Articular chondrocyte of knee joint (primary cell): Measurements from ENCODE around the gene ZNF311. TPM values are rescaled to one million over a fixed set of nuclear protein-coding genes. Genes with fewer than 3 reads are reported as not detected.

Experiments used
- small RNA-seq: library from RNA; depleted of rRNA; stranded (forward); fragments of <200 nt; gene quantifications from one replicate; pipeline ENCODE3, GENCODE V24; 2012
- total RNA-seq: library from RNA; depleted of rRNA; stranded (reverse); fragments of >200 nt; gene quantifications from 2 replicates; pipeline ENCODE4 v1.2.3, GENCODE V29; 2012

ZNF311 gene
- total RNA-seq = 1.8 and 2.1 TPM in 2 replicates

DNA sequence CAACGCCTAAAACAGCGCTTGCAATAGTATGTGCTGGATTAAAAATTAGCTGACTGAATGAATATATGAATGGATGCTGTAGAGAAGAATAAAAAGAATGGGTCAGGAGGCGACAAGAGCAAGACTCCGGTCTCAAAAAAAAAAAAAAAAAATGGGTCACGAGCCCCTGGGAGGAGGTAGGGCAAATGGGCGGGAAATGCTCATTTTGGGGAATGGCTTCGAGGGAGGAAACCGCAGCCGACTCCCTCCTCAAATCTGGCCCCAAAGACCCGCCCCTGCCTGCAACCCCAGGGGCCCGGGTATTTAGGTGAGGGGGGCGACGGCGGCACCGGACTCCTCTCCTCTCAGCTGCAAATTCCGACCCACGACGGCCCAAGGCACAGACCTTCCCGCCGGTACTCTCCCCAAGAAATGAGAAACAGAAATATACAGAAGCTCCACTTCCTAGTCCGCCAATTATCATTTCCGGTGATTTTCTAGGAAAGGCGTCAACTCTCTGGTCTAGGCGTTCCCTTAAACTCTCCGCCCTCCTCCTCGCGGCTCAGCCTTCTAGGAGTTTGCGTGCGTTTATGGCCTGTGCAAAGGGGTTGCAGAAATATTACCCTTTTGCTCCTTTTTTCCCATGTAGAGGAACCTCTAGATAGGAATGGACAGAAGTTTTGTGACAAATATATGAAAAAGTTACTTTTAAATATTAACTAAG lies at the start of gene ZNF311:
Gene ZNF311, minus strand, starts transcription at position 133 of the 703 bp plus-strand sequence. CDS start 1,361 bp downstream, outside the sequence.

DNA sequence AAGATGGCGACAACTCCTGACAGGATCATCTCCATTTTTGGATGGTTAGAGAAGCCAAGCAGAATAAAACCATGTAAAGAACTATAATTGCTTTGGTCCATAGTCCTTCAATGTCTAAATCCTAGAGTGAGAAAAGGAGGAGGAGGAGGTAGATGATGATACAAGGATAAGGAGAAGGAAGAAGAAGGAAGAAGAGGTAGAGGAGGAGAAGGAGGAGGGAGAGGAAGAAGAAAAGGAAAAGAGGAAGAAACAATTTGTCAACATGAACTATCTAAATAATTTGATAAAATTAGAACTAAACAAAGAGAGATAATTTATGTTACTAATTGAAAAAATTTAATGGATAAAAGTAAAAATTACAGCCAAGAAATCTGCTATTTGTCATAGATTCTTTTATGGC lies 40.0 kb upstream of the ZNF311 start, which contains the start of gene OR2W1:
Gene OR2W1, minus strand, starts transcription at position 101 of the 400 bp plus-strand sequence. Its CDS starts 0 bp downstream, at position 101.

Small RNA genes within 50 kb of the gene (small RNA-seq; reads per million reads assigned to genes)
- gene RN7SL471P = not detected

Other genes with a start within 250 kb of the ZNF311 start
- gene TRIM27, start 81.3 kb downstream of the ZNF311 start, total RNA-seq = 45.3 and 62.1 TPM in 2 replicates
- not detected in 2 replicates for gene OR2W1, start 39.9 kb upstream of the ZNF311 start, total RNA-seq
- not detected in 2 replicates for gene OR2B3, start 82.0 kb upstream of the ZNF311 start, total RNA-seq
- gene OR2J1, start 94.2 kb upstream of the ZNF311 start, total RNA-seq = not detected in 2 replicates
- gene OR2J3, start 102.7 kb upstream of the ZNF311 start, total RNA-seq = not detected in 2 replicates
- gene OR2J2, start 165.6 kb upstream of the ZNF311 start, total RNA-seq = not detected in 2 replicates